ENCODE measurements around the gene GRPEL1. TPM values are rescaled to one million over a fixed set of nuclear protein-coding genes. Genes with fewer than 3 reads are reported as not detected.

GRPEL1 gene
- polyA plus RNA-seq, 1 experiment = 21.1 TPM

- no peak for TF ChIP-seq CTCF (IDR thresholded peaks at IDR 0.05; ENCODE audit: insufficient read depth, low read depth, low read length)
- ChIA-PET POLR2A (no interaction called here), CTCF (no interaction called here)
- no peaks in the 10 kb centered on the region for H3K27me3 ChIP-seq (ENCODE audit: control insufficient read depth, insufficient read depth, low read length)
- DNase-seq (ENCODE audit: low read depth) = no peak
- peaks cover 15% of the 10 kb centered on the region for H3K36me3 ChIP-seq (ENCODE audit: control insufficient read depth, insufficient read depth, low read length)
- no peak overlapping the region for H3K4me3 ChIP-seq (ENCODE audit: low read depth, low read length)
Measured at GRCh38 chr4:7049295-7049694, 18.6 kb downstream of the GRPEL1 start.

DNA sequence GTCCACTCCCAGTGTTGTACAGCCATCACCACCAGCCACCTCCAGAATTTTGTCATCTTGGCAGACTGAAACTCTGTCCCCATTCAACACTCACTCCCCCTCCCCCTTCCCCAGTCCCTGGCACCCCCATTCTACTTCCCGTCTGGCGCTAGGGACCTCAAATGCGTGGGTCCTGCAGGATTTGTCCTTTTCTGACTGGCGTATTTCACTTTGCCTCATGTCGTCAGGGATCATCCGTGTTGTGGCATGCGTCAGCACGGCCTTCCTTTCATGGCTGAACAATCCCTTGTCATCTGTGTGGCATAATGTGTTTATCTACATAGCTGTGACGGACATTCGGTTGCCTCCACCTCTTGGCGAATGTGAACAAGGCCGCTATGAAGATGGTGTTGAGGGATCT lies 19.2 kb downstream of the GRPEL1 start:
- POLR2A ChIA-PET = no interaction called here
- DNase-seq (ENCODE audit: low read depth) = no peak
- no peak for TF ChIP-seq CTCF (IDR thresholded peaks at IDR 0.05; ENCODE audit: insufficient read depth, low read depth, low read length)
- peaks cover 11% of the 10 kb centered on the region for H3K36me3 ChIP-seq (ENCODE audit: control insufficient read depth, insufficient read depth, low read length)
- H3K4me3 ChIP-seq (ENCODE audit: low read depth, low read length) = no peak overlapping the region
- no peaks in the 10 kb centered on the region for H3K27me3 ChIP-seq (ENCODE audit: control insufficient read depth, insufficient read depth, low read length)
- CTCF ChIA-PET = no interaction called here

- Histone ChIP-seq H3K36me3 (ENCODE audit: control insufficient read depth, insufficient read depth, low read length) (peaks cover 9% of the 10 kb centered on the region), H3K27me3 (ENCODE audit: control insufficient read depth, insufficient read depth, low read length) (no peaks in the 10 kb centered on the region), H3K4me3 (ENCODE audit: low read depth, low read length) (no peak overlapping the region)
- no peak for DNase-seq (ENCODE audit: low read depth)
- TF ChIP-seq CTCF (IDR thresholded peaks at IDR 0.05; ENCODE audit: insufficient read depth, low read depth, low read length) = no peak
- ChIA-PET CTCF (no interaction called here), POLR2A (no interaction called here)
Measured at GRCh38 chr4:7046971-7047370, 20.9 kb downstream of the GRPEL1 start.

DNA sequence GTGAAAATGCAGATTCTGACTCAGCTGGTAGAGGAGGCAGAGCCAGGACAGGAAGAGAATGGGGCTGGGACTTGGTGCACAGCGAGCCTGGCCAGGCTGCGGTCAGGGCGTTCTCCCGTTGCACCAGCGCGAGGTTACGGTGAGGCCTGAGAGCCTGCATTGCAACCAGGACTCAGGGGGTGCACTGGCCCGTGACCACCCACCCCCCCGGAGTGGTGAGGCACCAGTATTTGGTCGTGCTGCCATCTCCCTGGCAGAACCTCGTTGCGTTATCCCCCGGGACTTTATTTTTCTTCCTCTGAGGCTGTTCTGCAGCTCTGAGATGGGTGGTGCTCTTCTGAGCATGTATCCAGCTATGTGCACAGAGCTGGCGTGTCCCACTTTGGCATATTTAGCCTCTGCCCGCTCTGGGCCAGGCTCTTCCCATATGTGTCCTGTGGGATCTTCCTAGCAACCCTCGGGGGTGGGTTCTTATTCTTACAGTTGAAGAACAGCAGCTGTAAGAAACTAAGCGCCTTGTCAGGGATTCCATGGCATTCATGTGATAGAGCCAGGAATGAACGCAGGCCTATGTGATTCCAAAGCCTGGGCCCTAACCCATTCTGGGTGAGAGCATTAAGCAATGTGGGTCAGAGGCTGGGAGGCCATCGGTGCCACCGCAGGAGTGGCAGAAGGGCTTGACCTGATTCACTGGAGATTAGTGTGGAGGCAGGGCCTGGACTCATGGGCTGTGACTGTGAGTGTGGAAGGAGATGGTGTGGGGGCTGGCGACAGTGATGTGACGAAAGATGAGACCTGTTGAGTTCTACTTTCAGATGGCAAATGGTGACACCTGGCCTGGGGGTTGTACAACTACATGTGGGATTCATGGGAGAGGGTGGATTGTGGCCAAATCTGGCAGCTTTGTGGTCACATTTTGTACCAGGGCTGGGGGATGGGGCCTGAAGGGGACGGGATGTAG lies 21.6 kb downstream of the GRPEL1 start:
- Histone ChIP-seq H3K36me3 (ENCODE audit: control insufficient read depth, insufficient read depth, low read length) (peaks cover 6% of the 10 kb centered on the region), H3K27me3 (ENCODE audit: control insufficient read depth, insufficient read depth, low read length) (no peaks in the 10 kb centered on the region), H3K4me3 (ENCODE audit: low read depth, low read length) (no peak overlapping the region)
- CTCF ChIA-PET = interaction anchor here (0.9 to 4.8 kb wide), 3 partner anchors 12 to 326 kb away, joined by 3 to 45 read pairs (median 3); partner anchors contain the start of gene GRPEL1
- POLR2A ChIA-PET = no interaction called here
- TF ChIP-seq CTCF (IDR thresholded peaks at IDR 0.05; ENCODE audit: insufficient read depth, low read depth, low read length) = no peak
- no peak for DNase-seq (ENCODE audit: low read depth)

DNA sequence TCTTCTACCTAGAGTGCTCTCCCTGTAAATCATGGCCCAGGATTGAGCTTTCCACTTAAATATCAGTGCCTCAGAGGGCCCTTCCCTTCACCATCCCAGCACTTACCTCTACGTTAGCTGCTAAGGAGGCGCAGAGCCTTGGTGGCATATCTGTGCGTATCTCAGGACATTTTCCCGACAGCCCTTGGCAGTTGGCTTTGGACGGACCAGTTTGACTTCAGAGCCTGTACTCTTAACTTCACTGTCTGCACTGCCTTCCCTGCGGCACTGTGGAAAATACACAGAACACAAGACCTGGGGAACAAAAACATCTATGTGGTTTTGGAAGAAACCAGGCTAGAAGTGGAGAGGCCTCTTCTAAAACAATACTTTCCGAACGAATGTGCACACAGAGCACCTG lies 22.3 kb downstream of the GRPEL1 start:
- Histone ChIP-seq H3K36me3 (ENCODE audit: control insufficient read depth, insufficient read depth, low read length) (peaks cover 4% of the 10 kb centered on the region), H3K27me3 (ENCODE audit: control insufficient read depth, insufficient read depth, low read length) (no peaks in the 10 kb centered on the region), H3K4me3 (ENCODE audit: low read depth, low read length) (no peak overlapping the region)
- no peak for TF ChIP-seq CTCF (IDR thresholded peaks at IDR 0.05; ENCODE audit: insufficient read depth, low read depth, low read length)
- DNase-seq (ENCODE audit: low read depth) = no peak
- ChIA-PET POLR2A (no interaction called here), CTCF (interaction anchor here (0.9 to 4.8 kb wide), 4 partner anchors 13 to 325 kb away, joined by 3 to 45 read pairs (median 12); partner anchors contain the start of gene GRPEL1)

All from BJ (cell line).